Left ventricle myocardium superior (tissue), 1 donor: ENCODE data around the gene FKBP5. TPM values are rescaled to one million over a fixed set of nuclear protein-coding genes. Genes with fewer than 3 reads are reported as not detected.
"Not testable (repeated sequence)": the region's sequence is repeated elsewhere in the genome, so short reads cannot be mapped to it uniquely, and the experiment has no call there.

Source experiments
- ATAC-seq: fragments of 200-7000 bp; cut with Tn5 transposase; one replicate; pipeline ENCODE4 v1.9.1; 2020; ENCODE audit warnings: mild to moderate bottlenecking, moderate library complexity
- DNase-seq: peaks from one replicate; pipeline ENCODE4 v3.0.0-alpha.2; 2020
- intact Hi-C: fragments of 100-400 bp; cut with micrococcal nuclease; formaldehyde crosslinking; loops from one replicate; pipeline ENCODE4 v1.11.0; 2022
- total RNA-seq: library from RNA; stranded (reverse); fragmentation: NEBNext Ultra II Directional; extraction: Animal tissue kit (Norgen Biotek cat#: 25700); gene quantifications from one replicate; pipeline ENCODE4 v1.2.1, GENCODE V29; 2021
- donor health status: DM: no; HTN: yes; CAD: no; lungs with severe emphysema.

FKBP5 gene
- total RNA-seq, 1 donor from 2014 or later = 82.8 TPM

GRCh38 chr6:35673755-35674154, 15.0 kb downstream of the FKBP5 start:
- intact Hi-C loops = no loop called here
- ATAC-seq (no peak), DNase-seq (no peak)

- intact Hi-C loops, ATAC-seq, DNase-seq: not testable (repeated sequence)
These were observed 15.4 kb downstream of the FKBP5 start for GRCh38 chr6:35673284-35673666.

GRCh38 chr6:35670453-35670852, 18.3 kb downstream of the FKBP5 start:
- ATAC-seq, DNase-seq, intact Hi-C loops: not testable (repeated sequence)

- ATAC-seq (no peak), DNase-seq (no peak)
- intact Hi-C loops = no loop called here
These were observed 19.2 kb downstream of the FKBP5 start for GRCh38 chr6:35669451-35670045.

- ATAC-seq (no peak), DNase-seq (no peak)
- intact Hi-C loops = no loop called here
These were observed 19.8 kb downstream of the FKBP5 start for GRCh38 chr6:35668744-35669450.

GRCh38 chr6:35668096-35668495, 20.6 kb downstream of the FKBP5 start:
- no peak for DNase-seq
- intact Hi-C loops = no loop called here
- no peak for ATAC-seq

- ATAC-seq (no peak), DNase-seq (no peak)
- intact Hi-C loops = no loop called here
These were observed 23.1 kb downstream of the FKBP5 start for GRCh38 chr6:35665573-35665972.

GRCh38 chr6:35664945-35665344, 23.8 kb downstream of the FKBP5 start:
- ATAC-seq = no peak
- DNase-seq = no peak
- intact Hi-C loops = no loop called here

GRCh38 chr6:35663447-35664235, 25.1 kb downstream of the FKBP5 start:
- intact Hi-C loops = no loop called here
- peak; percentile 23 for ATAC-seq
- DNase-seq = no peak

- DNase-seq = no peak
- intact Hi-C loops = no loop called here
- peak; percentile 47 for ATAC-seq
These were observed 25.7 kb downstream of the FKBP5 start for GRCh38 chr6:35662999-35663398.

GRCh38 chr6:35654883-35655282, 33.8 kb downstream of the FKBP5 start:
- ATAC-seq = no peak
- intact Hi-C loops = no loop called here

GRCh38 chr6:35651244-35651643, 37.5 kb downstream of the FKBP5 start:
- no peak for ATAC-seq
- DNase-seq = no peak

More at GRCh38 chr6:35654883-35655282, 33.8 kb downstream of the FKBP5 start:
- no peak for DNase-seq

GRCh38 chr6:35650015-35650414, 38.7 kb downstream of the FKBP5 start:
- intact Hi-C loops = no loop called here
- ATAC-seq (no peak), DNase-seq (no peak)

More at GRCh38 chr6:35651244-35651643, 37.5 kb downstream of the FKBP5 start:
- intact Hi-C loops = no loop called here

GRCh38 chr6:35648203-35648602, 40.5 kb downstream of the FKBP5 start:
- intact Hi-C loops = no loop called here
- ATAC-seq (no peak), DNase-seq (no peak)

- ATAC-seq = no peak
- DNase-seq = no peak
- intact Hi-C loops = no loop called here
These were observed 41.3 kb downstream of the FKBP5 start for GRCh38 chr6:35647400-35647799.

GRCh38 chr6:35643162-35643535, 45.6 kb downstream of the FKBP5 start:
- no peak for ATAC-seq
- intact Hi-C loops = no loop called here
- no peak for DNase-seq

- intact Hi-C loops = no loop called here
- DNase-seq = no peak
- no peak for ATAC-seq
These were observed 46.1 kb downstream of the FKBP5 start for GRCh38 chr6:35642471-35643161.

GRCh38 chr6:35640017-35640664, 48.6 kb downstream of the FKBP5 start:
- no peak for DNase-seq
- ATAC-seq = no peak
- intact Hi-C loops = no loop called here

GRCh38 chr6:35638679-35639078, 50.0 kb downstream of the FKBP5 start:
- no peak for DNase-seq
- intact Hi-C loops = no loop called here
- ATAC-seq = no peak
